WERI-Rb-1 (cell line): ENCODE measurements around the gene NMNAT3.

Source experiments
- DNase-seq: peaks from one replicate; pipeline ENCODE4 v3.0.0-alpha.2; 2020
- H3K27ac ChIP-seq: fragments of 250-450 bp; sonication (Bioruptor Pico); 2 replicates; pipeline ENCODE4 v1.5.1; 2020; ENCODE audit warnings: mild to moderate bottlenecking, moderate library complexity
- H3K27me3 ChIP-seq: fragments of 250-450 bp; sonication (Bioruptor Pico); 2 replicates; pipeline ENCODE4 v1.5.1; 2021; ENCODE audit warnings: mild to moderate bottlenecking, low read depth, moderate library complexity; ENCODE audit not compliant: insufficient read depth, severe bottlenecking
- H3K36me3 ChIP-seq: fragments of 250-450 bp; sonication (Bioruptor Pico); 2 replicates; pipeline ENCODE4 v1.5.1; 2020; ENCODE audit warnings: mild to moderate bottlenecking, moderate library complexity
- H3K4me3 ChIP-seq: 2 replicates; pipeline ENCODE4 v1.5.1; 2011; ENCODE audit warnings: low read depth, mild to moderate bottlenecking, control low read depth, low read length
- H3K9me3 ChIP-seq: fragments of 250-450 bp; sonication (Bioruptor Pico); 2 replicates; pipeline ENCODE4 v1.5.1; 2021; ENCODE audit warnings: mild to moderate bottlenecking, moderate library complexity; ENCODE audit not compliant: severe bottlenecking
- CTCF ChIP-seq: IDR thresholded peaks from 2 replicates; pipeline ENCODE4 v1.5.1; 2011; ENCODE audit warnings: low read depth, mild to moderate bottlenecking, control low read depth, inconsistent platforms, low read length

NMNAT3 gene

DNA sequence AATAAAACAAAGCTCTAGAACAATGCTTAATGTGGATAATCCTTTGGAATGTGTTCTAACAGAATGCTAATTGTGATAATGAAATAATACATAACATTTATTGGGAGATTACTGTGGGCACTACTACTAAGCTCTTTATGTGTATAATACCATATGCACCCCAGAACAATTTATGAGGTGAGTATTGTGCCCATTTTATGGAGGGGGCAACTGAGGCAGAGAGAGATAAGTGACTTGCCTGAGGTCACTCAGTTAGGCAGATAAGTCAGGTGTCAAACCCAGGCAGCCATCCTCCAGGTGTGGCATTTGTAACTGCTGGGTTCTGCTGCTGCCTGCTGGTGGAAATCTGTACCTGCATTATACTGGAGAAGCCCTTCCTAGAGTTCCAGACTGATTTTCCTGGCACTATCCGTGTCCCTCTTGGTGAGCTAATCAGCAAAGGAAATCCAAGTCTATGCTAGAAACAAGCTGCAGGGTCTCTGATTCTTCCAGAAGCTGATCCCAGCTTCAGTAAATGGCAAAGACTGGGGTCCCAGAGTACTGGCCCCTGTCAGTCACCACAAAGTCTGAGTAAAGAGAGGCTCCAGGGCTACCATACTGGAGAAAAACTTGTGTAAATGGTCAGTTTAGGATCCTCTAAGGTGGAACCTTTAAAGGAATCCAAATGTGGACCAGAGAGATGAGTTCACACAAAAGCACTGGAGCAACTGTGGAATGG lies 115.7 kb downstream of the NMNAT3 start:
- Histone ChIP-seq H3K36me3 (no peaks in the 10 kb centered on the region), H3K27ac (no peak overlapping the region), H3K9me3 (no peaks in the 10 kb centered on the region), H3K27me3 (no peaks in the 10 kb centered on the region), H3K4me3 (no peak overlapping the region)
- peak; percentile 77 for DNase-seq
- peak; percentile 87 for TF ChIP-seq CTCF

GRCh38 chr3:139561255-139561817 lies 116.4 kb downstream of the NMNAT3 start:
- Histone ChIP-seq H3K27me3 (no peaks in the 10 kb centered on the region), H3K9me3 (no peaks in the 10 kb centered on the region), H3K27ac (no peak overlapping the region), H3K36me3 (no peaks in the 10 kb centered on the region), H3K4me3 (no peak overlapping the region)
- DNase-seq = no peak
- no peak for TF ChIP-seq CTCF

- Histone ChIP-seq H3K4me3 (no peak overlapping the region), H3K27me3 (no peaks in the 10 kb centered on the region), H3K27ac (0 out of 2 replicates have a peak overlapping the region, but pooled peaks have one; percentile 15), H3K36me3 (no peaks in the 10 kb centered on the region), H3K9me3 (no peaks in the 10 kb centered on the region)
- no peak for TF ChIP-seq CTCF
- no peak for DNase-seq
These were observed 117.4 kb downstream of the NMNAT3 start for GRCh38 chr3:139560411-139560810.

DNA sequence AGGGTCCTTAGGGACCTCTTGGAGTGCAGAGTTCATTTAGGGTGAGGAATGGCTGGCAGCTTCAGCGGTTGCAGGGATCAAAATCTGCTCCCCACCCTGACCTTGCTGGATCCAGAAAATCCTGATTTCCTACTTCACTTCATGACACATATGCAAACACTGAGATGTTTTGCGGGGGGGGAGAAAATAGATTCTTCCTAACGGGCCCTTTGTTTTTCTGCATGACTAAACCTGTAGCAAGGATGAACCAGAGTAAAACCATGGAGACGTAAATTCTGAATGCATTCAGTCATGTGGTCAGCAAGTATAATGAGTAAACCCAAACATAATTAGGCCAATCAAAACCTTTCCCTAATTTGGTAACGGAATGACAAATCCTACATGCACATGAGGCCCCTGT lies 118.2 kb downstream of the NMNAT3 start:
- H3K27ac ChIP-seq = no peak overlapping the region
- H3K27me3 ChIP-seq = no peaks in the 10 kb centered on the region
- H3K4me3 ChIP-seq = no peak overlapping the region
- no peak for DNase-seq
- no peak for TF ChIP-seq CTCF
- H3K9me3 ChIP-seq = no peaks in the 10 kb centered on the region
- H3K36me3 ChIP-seq = no peaks in the 10 kb centered on the region

GRCh38 chr3:139558351-139559266 lies 119.2 kb downstream of the NMNAT3 start:
- Histone ChIP-seq H3K27ac (no peak overlapping the region), H3K27me3 (no peaks in the 10 kb centered on the region), H3K4me3 (no peak overlapping the region), H3K9me3 (no peaks in the 10 kb centered on the region), H3K36me3 (no peaks in the 10 kb centered on the region)
- no peak for TF ChIP-seq CTCF
- DNase-seq = no peak
